ENCODE results near the gene P2RY6.

P2RY6 gene

DNA sequence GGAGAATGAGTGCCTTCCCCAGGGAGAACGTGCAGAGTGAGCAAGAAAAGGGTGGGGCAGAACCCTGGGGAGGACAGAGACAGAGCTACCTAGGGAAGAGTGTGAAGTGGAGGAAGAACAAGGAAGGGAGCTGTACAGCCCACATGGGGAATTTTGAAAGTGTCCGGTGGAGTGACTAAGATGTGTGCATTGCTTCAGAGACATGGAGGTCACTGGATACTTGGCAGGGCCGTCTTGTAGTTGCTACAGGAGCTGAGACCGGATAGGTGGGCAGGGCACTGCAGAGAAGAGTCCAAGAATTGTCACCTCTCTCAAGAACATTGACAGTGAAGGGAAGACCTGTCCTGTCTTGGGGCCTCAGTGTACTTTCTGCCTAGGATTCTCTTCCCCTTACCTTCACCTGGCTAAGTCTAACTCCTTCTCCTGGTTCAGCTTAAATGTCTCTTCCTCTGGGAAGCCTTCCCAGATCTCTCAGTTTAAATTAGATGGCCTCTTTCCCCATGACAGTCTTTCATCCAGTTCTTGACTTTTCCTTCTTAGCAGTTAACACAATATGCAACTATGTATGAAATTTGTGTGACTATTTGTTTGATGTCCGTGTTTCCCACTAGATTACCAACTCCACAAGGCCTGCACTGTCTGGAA is 9.2 kb upstream of the P2RY6 start:
- Histone ChIP-seq H3K9me3 (ENCODE audit: control insufficient read depth, insufficient read depth, low read length) (no peaks in the 10 kb centered on the region), H3K27ac (ENCODE audit: low read length) (no peak overlapping the region), H3K27me3 (ENCODE audit: control insufficient read depth, insufficient read depth, low read length) (peaks cover 8% of the 10 kb centered on the region; the same call in 1 of the 2 replicates), H3K4me1 (ENCODE audit: control insufficient read depth, insufficient read depth, low read length) (no peaks in the 10 kb centered on the region), H3K4me3 (ENCODE audit: low read length) (no peak overlapping the region), H3K36me3 (ENCODE audit: control insufficient read depth, insufficient read depth, low read length) (no peaks in the 10 kb centered on the region)
- DNase-seq (ENCODE audit: low read depth, low spot score), result no peak
- WGBS (ENCODE audit: insufficient coverage, insufficient read length), result no CpG with 5 or more reads among the region's 5 CpGs

DNA sequence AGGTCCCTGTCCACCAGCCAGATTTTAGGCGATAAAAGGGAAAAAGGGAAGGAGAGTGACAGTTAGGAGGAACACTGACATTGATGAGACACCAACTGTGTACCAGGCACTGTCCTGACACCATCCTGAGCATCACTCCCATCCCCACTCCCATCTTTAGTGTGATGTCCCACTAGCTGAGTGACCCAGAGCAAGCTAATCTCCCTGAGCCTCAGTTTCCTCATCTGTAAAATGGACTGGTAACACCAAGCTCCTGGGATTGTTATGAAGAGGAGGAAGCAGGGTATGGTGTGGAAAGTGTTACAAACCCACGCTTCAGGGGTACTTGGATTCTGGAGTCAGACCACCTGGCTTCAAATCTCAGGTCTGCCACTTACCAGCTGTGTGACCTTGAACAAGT is 8.5 kb upstream of the P2RY6 start:
- no peak overlapping the region for H3K27ac ChIP-seq (ENCODE audit: low read length)
- peaks cover 8% of the 10 kb centered on the region; the same call in 1 of the 2 replicates for H3K27me3 ChIP-seq (ENCODE audit: control insufficient read depth, insufficient read depth, low read length)
- no CpG with 5 or more reads among the region's 2 CpGs for WGBS (ENCODE audit: insufficient coverage, insufficient read length)
- no peak for DNase-seq (ENCODE audit: low read depth, low spot score)
- no peaks in the 10 kb centered on the region for H3K9me3 ChIP-seq (ENCODE audit: control insufficient read depth, insufficient read depth, low read length)
- no peaks in the 10 kb centered on the region for H3K36me3 ChIP-seq (ENCODE audit: control insufficient read depth, insufficient read depth, low read length)
- H3K4me1 ChIP-seq (ENCODE audit: control insufficient read depth, insufficient read depth, low read length), result no peaks in the 10 kb centered on the region
- H3K4me3 ChIP-seq (ENCODE audit: low read length), result no peak overlapping the region

DNA sequence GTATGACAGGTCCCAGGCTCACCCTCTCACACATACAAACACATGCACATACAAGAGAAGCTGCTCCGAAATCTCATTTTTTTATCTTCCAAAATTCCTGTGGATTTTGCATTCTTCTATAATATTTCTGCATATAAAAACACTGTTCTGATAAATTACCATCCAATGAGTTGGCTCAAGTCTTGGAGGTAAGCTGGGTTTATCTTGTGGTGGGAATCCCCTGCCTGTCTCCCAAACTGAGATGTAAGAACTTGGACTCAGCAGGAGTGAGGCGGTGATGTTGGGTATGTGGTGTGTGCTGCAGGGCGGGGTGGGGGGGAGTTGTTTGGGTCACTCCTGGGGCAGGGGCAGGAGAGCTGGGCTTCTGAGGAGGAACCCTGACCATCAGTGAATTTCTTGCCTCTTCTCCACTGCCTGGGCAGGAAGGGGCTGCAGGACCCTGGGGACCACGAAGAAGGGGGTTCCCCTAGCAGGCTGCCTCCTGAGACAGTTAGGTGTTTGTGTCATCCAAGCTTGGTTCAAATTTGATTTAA is 6.8 kb upstream of the P2RY6 start:
- no peaks in the 10 kb centered on the region; the same call in 1 of the 2 replicates for H3K36me3 ChIP-seq (ENCODE audit: control insufficient read depth, insufficient read depth, low read length)
- H3K9me3 ChIP-seq (ENCODE audit: control insufficient read depth, insufficient read depth, low read length), result no peaks in the 10 kb centered on the region
- no peak for DNase-seq (ENCODE audit: low read depth, low spot score)
- H3K4me3 ChIP-seq (ENCODE audit: low read length), result no peak overlapping the region
- WGBS (ENCODE audit: insufficient coverage, insufficient read length), result no CpG with 5 or more reads among the region's 4 CpGs
- peaks cover 8% of the 10 kb centered on the region; the same call in 1 of the 2 replicates for H3K27me3 ChIP-seq (ENCODE audit: control insufficient read depth, insufficient read depth, low read length)
- H3K4me1 ChIP-seq (ENCODE audit: control insufficient read depth, insufficient read depth, low read length), result 0 out of 2 replicates have a peak, but pooled peaks cover 3% of the 10 kb centered on the region
- H3K27ac ChIP-seq (ENCODE audit: low read length), result no peak overlapping the region

DNA sequence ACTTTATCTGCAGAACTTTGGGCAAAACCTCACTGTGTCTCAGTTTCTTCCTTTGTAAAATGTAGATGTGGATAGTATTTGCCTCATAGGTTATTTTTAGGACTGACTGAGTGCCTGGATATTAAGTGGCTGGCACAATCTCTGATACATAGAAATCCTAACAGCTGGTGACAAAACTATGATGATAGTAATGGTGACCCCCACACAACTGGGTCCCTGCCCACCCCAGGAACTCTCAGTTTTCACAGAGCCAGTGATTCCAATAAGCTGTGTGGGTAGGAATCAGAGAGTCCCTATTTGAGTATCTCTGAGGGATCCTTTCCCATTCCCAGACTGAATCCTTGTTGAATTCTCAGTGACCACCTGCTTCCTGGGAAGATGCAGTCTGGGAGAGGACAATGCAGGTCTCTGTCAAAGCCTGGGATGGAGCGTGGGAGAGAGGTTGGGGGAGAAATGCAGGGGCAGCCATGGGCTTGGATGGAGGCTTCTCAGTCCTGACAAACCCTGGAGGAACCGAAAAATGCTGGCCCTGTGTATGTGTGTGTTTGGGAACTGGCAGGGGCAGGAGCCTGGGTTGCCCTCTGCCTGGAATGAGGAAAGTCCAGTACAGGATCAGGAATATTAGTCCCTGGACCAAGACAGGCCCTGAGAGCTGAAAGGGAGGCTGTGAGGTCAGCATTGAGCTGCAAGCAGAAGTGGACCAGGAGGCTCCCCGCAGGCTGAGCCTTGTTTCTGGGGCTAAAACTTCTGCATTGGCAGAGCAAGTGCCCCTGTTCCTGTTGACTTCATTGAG is 6.1 kb upstream of the P2RY6 start:
- no CpG with 5 or more reads among the region's 3 CpGs for WGBS (ENCODE audit: insufficient coverage, insufficient read length)
- 0 out of 2 replicates have a peak, but pooled peaks cover 4% of the 10 kb centered on the region for H3K4me1 ChIP-seq (ENCODE audit: control insufficient read depth, insufficient read depth, low read length)
- DNase-seq (ENCODE audit: low read depth, low spot score), result no peak
- no peaks in the 10 kb centered on the region for H3K9me3 ChIP-seq (ENCODE audit: control insufficient read depth, insufficient read depth, low read length)
- H3K36me3 ChIP-seq (ENCODE audit: control insufficient read depth, insufficient read depth, low read length), result no peaks in the 10 kb centered on the region; the same call in 1 of the 2 replicates
- H3K27me3 ChIP-seq (ENCODE audit: control insufficient read depth, insufficient read depth, low read length), result peaks cover 8% of the 10 kb centered on the region; the same call in 1 of the 2 replicates
- H3K27ac ChIP-seq (ENCODE audit: low read length), result no peak overlapping the region
- H3K4me3 ChIP-seq (ENCODE audit: low read length), result no peak overlapping the region

DNA sequence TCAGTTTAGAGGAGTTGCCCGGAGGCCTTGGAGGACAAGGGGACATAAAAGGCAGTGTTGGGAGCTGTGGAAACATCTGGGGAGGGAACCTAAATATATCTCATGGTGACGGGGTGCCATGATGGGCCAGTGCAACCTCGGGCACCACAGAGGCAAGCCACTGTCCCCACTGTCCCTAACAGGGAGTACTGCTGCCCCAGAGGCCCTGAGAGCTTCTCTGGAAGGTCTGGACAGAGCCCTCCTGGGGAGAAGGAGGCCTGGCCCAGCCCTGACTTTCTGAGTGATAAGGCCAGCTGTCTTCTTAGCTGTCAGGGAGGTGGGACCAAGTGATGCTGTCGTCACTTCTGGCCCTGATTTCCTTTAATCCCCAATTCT is 5.5 kb upstream of the P2RY6 start:
- H3K27me3 ChIP-seq (ENCODE audit: control insufficient read depth, insufficient read depth, low read length), result peaks cover 8% of the 10 kb centered on the region; the same call in 1 of the 2 replicates
- no CpG with 5 or more reads among the region's 4 CpGs for WGBS (ENCODE audit: insufficient coverage, insufficient read length)
- no peak for DNase-seq (ENCODE audit: low read depth, low spot score)
- H3K4me1 ChIP-seq (ENCODE audit: control insufficient read depth, insufficient read depth, low read length), result 0 out of 2 replicates have a peak, but pooled peaks cover 4% of the 10 kb centered on the region
- no peak overlapping the region for H3K4me3 ChIP-seq (ENCODE audit: low read length)
- no peaks in the 10 kb centered on the region; the same call in 1 of the 2 replicates for H3K36me3 ChIP-seq (ENCODE audit: control insufficient read depth, insufficient read depth, low read length)
- no peak overlapping the region for H3K27ac ChIP-seq (ENCODE audit: low read length)
- no peaks in the 10 kb centered on the region for H3K9me3 ChIP-seq (ENCODE audit: control insufficient read depth, insufficient read depth, low read length)

DNA sequence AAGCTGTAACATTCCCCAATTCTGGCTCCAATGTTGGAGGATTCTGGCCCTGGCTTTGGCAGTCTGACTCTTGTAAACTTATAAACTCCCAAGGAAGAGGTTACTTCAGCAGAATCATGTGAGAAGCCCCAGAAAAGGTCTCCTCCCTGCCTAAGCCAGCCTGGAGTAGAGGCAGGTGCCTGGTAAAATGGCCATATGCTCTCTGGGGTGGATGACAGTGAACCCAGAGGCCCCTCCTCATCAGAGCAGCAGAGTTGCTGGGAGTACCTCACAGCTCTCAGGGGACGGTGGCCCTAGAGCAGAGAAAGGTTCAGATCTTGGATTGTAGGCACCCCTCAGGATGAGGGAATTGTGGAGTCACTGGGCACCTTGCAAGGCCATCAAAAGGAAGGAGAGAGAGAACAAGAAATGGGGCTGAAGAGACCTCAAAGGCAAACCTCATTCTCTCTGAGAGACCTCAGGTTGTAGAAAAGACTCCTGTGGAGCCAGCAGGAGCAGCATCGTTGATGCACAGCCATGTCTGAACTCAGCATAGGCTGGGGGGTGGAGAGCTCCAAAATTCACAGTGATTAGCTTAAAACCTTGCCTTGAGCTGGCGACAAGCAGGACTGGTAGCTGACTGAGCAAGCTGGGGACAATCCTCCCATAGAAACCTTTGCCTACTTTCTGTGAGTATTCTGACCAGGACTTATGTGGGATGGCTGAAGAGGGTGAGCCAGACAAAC is 4.9 kb upstream of the P2RY6 start:
- H3K27ac ChIP-seq (ENCODE audit: low read length), result no peak overlapping the region
- no peaks in the 10 kb centered on the region; the same call in 1 of the 2 replicates for H3K36me3 ChIP-seq (ENCODE audit: control insufficient read depth, insufficient read depth, low read length)
- no peak overlapping the region for H3K4me3 ChIP-seq (ENCODE audit: low read length)
- 0 out of 2 replicates have a peak, but pooled peaks cover 4% of the 10 kb centered on the region for H3K4me1 ChIP-seq (ENCODE audit: control insufficient read depth, insufficient read depth, low read length)
- no CpG with 5 or more reads among the region's 3 CpGs for WGBS (ENCODE audit: insufficient coverage, insufficient read length)
- DNase-seq (ENCODE audit: low read depth, low spot score), result no peak
- peaks cover 8% of the 10 kb centered on the region; the same call in 1 of the 2 replicates for H3K27me3 ChIP-seq (ENCODE audit: control insufficient read depth, insufficient read depth, low read length)
- no peaks in the 10 kb centered on the region for H3K9me3 ChIP-seq (ENCODE audit: control insufficient read depth, insufficient read depth, low read length)

DNA sequence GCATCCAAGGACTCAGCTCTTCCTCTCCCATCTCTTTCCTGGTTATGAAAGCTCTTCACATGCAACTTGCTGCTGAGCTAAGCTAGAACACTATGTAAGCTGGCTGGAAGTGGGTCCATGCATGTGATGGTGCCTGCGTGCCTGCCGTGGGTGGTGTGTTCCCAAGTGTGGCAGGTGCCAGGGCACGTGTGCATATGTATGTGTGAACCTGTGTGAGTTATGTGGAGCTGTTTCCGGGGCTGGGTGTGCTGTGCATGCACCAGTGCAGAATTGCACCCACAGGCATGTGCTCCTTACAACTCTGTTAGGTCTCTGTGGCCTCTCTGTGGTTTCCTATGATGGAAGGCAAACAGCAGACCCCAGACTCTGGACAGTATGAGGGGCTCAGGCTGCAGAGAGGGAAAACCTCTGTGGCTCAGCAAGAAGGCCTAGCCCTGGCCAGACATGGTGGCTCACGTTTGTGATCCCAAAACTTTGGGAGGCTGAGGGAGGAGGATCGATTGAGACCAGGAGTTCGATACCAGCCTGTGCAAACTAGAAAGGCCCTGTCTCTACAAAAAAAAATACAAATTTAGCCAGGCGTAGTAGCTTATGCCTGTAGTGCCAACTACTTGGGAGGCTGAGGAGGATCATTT is 4.1 kb upstream of the P2RY6 start:
- Histone ChIP-seq H3K36me3 (ENCODE audit: control insufficient read depth, insufficient read depth, low read length) (no peaks in the 10 kb centered on the region; the same call in 1 of the 2 replicates), H3K27me3 (ENCODE audit: control insufficient read depth, insufficient read depth, low read length) (peaks cover 5% of the 10 kb centered on the region; the same call in 1 of the 2 replicates), H3K4me1 (ENCODE audit: control insufficient read depth, insufficient read depth, low read length) (0 out of 2 replicates have a peak, but pooled peaks cover 4% of the 10 kb centered on the region), H3K9me3 (ENCODE audit: control insufficient read depth, insufficient read depth, low read length) (no peaks in the 10 kb centered on the region), H3K4me3 (ENCODE audit: low read length) (no peak overlapping the region), H3K27ac (ENCODE audit: low read length) (no peak overlapping the region)
- no peak for DNase-seq (ENCODE audit: low read depth, low spot score)
- WGBS (ENCODE audit: insufficient coverage, insufficient read length), result no CpG with 5 or more reads among the region's 8 CpGs

DNA sequence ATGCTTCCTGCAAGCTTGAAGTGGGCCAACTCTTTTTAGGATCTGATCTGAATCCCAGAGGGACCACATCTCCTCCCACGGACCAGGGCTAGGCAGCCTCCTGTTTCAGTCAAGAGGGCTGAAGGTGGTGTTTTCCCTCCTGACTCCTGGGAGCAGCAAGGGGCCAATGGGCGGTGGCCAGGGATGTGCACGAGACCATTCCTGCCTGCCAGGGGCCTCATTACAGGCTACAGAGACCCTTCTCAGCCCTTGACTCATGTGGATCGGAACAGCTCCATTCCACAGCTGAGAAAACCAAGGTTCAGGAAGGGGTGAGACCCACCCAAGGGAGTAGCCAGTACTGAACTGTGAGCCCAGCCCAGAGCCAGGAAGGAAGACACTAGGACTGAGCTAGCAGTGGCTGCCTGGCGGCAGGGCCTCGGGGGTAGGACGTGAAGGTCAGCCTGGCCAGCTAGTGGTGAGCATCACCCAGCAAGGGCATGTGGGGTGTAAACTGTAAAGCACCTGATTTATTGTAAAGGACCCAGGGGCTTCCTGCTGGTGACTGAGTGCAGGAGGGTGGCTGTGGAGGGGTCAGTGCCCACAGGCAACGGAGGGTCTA is 3.4 kb upstream of the P2RY6 start:
- Histone ChIP-seq H3K36me3 (ENCODE audit: control insufficient read depth, insufficient read depth, low read length) (no peaks in the 10 kb centered on the region; the same call in 1 of the 2 replicates), H3K4me1 (ENCODE audit: control insufficient read depth, insufficient read depth, low read length) (0 out of 2 replicates have a peak, but pooled peaks cover 4% of the 10 kb centered on the region), H3K4me3 (ENCODE audit: low read length) (no peak overlapping the region), H3K9me3 (ENCODE audit: control insufficient read depth, insufficient read depth, low read length) (no peaks in the 10 kb centered on the region), H3K27ac (ENCODE audit: low read length) (no peak overlapping the region), H3K27me3 (ENCODE audit: control insufficient read depth, insufficient read depth, low read length) (peaks cover 5% of the 10 kb centered on the region; the same call in 1 of the 2 replicates)
- DNase-seq (ENCODE audit: low read depth, low spot score), result no peak
- WGBS (ENCODE audit: insufficient coverage, insufficient read length), result no CpG with 5 or more reads among the region's 8 CpGs

DNA sequence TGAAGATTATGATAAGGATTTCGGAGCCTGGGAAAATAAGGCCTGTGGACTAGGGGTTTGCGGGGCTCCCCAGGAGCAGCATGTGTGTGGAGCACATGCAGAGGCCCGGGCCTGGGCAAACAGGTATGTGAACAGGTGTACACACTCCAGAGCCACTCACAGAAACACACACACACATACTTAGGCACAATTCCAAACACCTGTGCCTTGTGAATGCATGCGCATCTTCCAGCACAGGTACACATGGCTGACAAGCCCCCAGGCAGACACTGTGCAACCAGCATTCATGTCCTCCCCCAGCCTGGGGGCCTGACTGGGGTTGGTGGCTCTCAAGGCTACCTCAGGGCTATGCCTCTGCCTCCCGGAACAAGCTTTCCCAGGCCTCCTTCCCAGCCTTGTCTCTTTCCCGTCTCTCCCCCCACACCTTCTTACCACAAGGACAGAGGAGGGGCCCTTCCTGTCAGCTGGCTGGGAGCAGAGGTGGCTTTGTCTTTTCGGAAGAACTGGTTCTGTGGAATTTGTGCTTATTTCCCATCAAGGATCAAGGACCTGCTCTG is 2.6 kb upstream of the P2RY6 start:
- Histone ChIP-seq H3K36me3 (ENCODE audit: control insufficient read depth, insufficient read depth, low read length) (no peaks in the 10 kb centered on the region; the same call in 1 of the 2 replicates), H3K9me3 (ENCODE audit: control insufficient read depth, insufficient read depth, low read length) (no peaks in the 10 kb centered on the region), H3K4me1 (ENCODE audit: control insufficient read depth, insufficient read depth, low read length) (0 out of 2 replicates have a peak, but pooled peaks cover 4% of the 10 kb centered on the region), H3K27me3 (ENCODE audit: control insufficient read depth, insufficient read depth, low read length) (peaks cover 5% of the 10 kb centered on the region; the same call in 1 of the 2 replicates), H3K27ac (ENCODE audit: low read length) (no peak overlapping the region), H3K4me3 (ENCODE audit: low read length) (no peak overlapping the region)
- no CpG with 5 or more reads among the region's 7 CpGs for WGBS (ENCODE audit: insufficient coverage, insufficient read length)
- no peak for DNase-seq (ENCODE audit: low read depth, low spot score)

Measured in iPS DF 6.9 (cell line).